Ishikawa (cell line): ENCODE measurements around the gene MAPK4.

Source experiments
- CREB1 ChIP-seq: IDR thresholded peaks from 2 replicates; pipeline ENCODE4 v1.6.1; 2012; ENCODE audit warnings: low read depth
- EGR1 ChIP-seq: IDR thresholded peaks from 2 replicates; pipeline ENCODE4 v1.6.1; 2012
- EP300 ChIP-seq: IDR thresholded peaks from 2 replicates; pipeline ENCODE4 v1.6.1; 2012; ENCODE audit warnings: borderline replicate concordance
- TAF1 ChIP-seq: IDR thresholded peaks from 2 replicates; pipeline ENCODE4 v1.6.1; 2012; ENCODE audit warnings: low read depth, mild to moderate bottlenecking
- TF ChIP-seq, protein P1 (sequence below): IDR thresholded peaks from 2 replicates; pipeline ENCODE4 v1.6.1; 2012

DNA sequence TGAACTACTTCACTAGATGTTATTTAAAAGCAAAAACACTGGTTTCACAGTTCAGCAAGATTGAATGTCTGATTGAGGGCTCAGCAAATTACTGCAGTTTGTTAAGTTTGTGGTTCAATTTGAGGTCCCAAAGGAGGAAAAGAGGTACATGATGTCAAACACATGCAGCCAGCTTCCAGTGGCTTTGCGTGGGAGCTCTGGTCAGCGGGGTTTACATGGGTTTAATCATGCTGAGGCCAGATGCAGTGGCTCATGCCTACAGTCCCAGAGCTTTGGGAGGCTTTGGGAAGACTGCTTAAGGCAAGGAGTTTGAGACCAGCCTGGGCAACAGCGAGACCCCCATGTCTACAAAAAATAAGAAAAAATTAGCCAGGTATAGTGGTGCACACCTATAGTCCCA lies 111.5 kb downstream of the MAPK4 start:
- TF ChIP-seq EGR1 (no peak), CREB1 (no peak), TAF1 (no peak), EP300 (no peak)
- TF ChIP-seq, protein P1, sequence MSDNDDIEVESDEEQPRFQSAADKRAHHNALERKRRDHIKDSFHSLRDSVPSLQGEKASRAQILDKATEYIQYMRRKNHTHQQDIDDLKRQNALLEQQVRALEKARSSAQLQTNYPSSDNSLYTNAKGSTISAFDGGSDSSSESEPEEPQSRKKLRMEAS: no peak
